Activated CD4-positive, alpha-beta T cell treated with anti-CD3 and anti-CD28 coated beads, Interleukin-2, amount 10 ng/mL, durations not matched to agents 24 days and 14 days (primary cell): ENCODE data around the gene PBX1. TPM values are rescaled to one million over a fixed set of nuclear protein-coding genes. Genes with fewer than 3 reads are reported as not detected.
"Not testable (repeated sequence)": the region's sequence is repeated elsewhere in the genome, so short reads cannot be mapped to it uniquely, and the experiment has no call there.

ENCODE experiments used
- DNase-seq: peaks from one replicate; pipeline ENCODE4 v3.0.0; 2022
- H3K27ac Mint-ChIP-seq: one replicate; pipeline ENCODE4 v1.8.0; 2022; ENCODE audit warnings: mild to moderate bottlenecking, mixed read lengths
- H3K27me3 Mint-ChIP-seq: one replicate; pipeline ENCODE4 v1.8.0; 2022; ENCODE audit warnings: mixed read lengths
- H3K36me3 Mint-ChIP-seq: one replicate; pipeline ENCODE4 v1.8.0; 2022; ENCODE audit warnings: low read depth, mild to moderate bottlenecking, mixed read lengths
- H3K4me1 Mint-ChIP-seq: one replicate; pipeline ENCODE4 v1.8.0; 2021; ENCODE audit warnings: mixed read lengths
- H3K4me3 Mint-ChIP-seq: one replicate; pipeline ENCODE4 v1.8.0; 2022; ENCODE audit warnings: mild to moderate bottlenecking, moderate library complexity, mixed read lengths
- H3K9me3 Mint-ChIP-seq: one replicate; pipeline ENCODE4 v1.8.0; 2021; ENCODE audit warnings: mixed read lengths
- intact Hi-C: fragments of 100-400 bp; cut with micrococcal nuclease; formaldehyde crosslinking; loops from one replicate; pipeline ENCODE4 v1.15.1; 2023
- total RNA-seq: library from RNA; stranded (reverse); gene quantifications from 2 replicates; pipeline ENCODE4 v1.2.3, GENCODE V29; 2022

Gene PBX1
- total RNA-seq, 1 donor from 2014 or later, result not detected

DNA sequence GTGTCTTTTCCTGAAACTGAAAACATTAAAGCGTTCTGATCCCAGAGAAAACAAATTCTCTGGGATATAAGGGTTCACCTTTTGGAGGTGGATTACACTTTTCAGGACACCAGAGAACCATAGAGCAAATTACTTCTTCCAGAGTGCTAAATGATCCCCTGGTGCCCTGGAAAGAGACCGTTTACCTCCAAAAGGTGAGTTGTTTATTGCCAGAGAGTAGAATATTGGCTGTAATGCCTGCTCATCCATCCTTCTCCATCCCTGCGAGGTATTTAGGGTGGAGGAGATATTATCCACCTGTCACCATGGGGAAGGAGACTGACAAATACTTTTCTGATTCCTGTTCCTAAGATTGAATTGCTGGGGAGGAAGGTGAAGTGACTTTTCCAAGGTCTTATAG is 30.4 kb downstream of the PBX1 start:
- Mint-ChIP-seq H3K9me3 (no peaks in the 10 kb centered on the region), H3K4me1 (no peaks in the 10 kb centered on the region), H3K27me3 (peaks cover 3% of the 10 kb centered on the region), H3K36me3 (no peaks in the 10 kb centered on the region), H3K27ac (no peak overlapping the region), H3K4me3 (no peak overlapping the region)
- intact Hi-C loops, result no loop called here
- DNase-seq, result no peak

DNA sequence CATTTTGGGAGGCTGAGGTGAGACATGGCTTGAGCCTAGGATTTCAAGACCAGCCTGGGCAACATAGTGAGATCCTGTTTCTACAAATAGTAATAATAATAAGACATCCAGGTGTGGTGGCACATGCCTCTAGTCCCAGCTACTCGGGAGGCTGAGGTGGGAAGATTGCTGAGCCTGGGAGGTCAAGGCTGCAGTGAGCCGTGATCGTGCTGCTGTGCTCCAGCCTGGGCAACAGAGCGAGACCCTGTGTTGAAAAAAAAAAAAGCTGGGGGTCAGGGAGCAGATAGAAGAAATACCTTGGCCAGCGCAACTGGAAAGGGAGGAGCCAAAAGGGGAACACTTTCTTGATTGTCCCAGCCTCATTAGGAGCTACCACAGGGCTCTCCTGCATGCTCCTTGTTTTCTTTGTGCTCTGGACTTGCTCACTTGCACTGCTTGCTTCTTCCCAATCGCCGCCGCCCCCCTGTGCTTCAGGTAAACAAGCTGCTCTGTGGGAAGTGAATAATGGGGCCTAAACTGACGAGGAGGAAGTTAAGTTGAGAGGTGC is 31.1 kb downstream of the PBX1 start:
- no peak overlapping the region for H3K27ac Mint-ChIP-seq
- no peak overlapping the region for H3K4me3 Mint-ChIP-seq
- no peaks in the 10 kb centered on the region for H3K4me1 Mint-ChIP-seq
- peaks cover 3% of the 10 kb centered on the region for H3K27me3 Mint-ChIP-seq
- no peak for DNase-seq
- no peaks in the 10 kb centered on the region for H3K36me3 Mint-ChIP-seq
- H3K9me3 Mint-ChIP-seq, result no peaks in the 10 kb centered on the region
- intact Hi-C loops, result no loop called here

DNA sequence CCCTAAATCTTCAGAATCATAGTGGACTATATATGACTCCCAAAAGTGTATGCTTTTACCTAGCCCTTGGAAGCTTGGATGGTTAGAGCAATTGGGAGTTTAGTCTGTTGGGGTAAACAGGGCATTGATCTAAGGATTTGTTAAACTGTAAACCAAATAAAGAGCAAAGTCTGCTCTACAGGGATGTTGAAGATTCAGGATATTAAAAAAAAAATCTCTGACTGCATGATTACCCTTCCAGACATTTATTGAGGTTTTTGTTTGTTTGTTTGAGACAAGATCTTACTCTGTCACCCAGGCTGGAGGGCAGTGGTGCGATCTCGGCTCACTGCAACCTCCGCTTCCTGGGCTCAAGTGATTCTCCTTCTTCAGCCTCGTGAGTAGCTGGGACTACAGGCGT is 31.6 kb downstream of the PBX1 start:
- peaks cover 3% of the 10 kb centered on the region for H3K27me3 Mint-ChIP-seq
- no peaks in the 10 kb centered on the region for H3K36me3 Mint-ChIP-seq
- no peaks in the 10 kb centered on the region for H3K4me1 Mint-ChIP-seq
- no peak for DNase-seq
- H3K9me3 Mint-ChIP-seq, result no peaks in the 10 kb centered on the region
- intact Hi-C loops, result no loop called here
- H3K4me3 Mint-ChIP-seq, result no peak overlapping the region
- H3K27ac Mint-ChIP-seq, result no peak overlapping the region

DNA sequence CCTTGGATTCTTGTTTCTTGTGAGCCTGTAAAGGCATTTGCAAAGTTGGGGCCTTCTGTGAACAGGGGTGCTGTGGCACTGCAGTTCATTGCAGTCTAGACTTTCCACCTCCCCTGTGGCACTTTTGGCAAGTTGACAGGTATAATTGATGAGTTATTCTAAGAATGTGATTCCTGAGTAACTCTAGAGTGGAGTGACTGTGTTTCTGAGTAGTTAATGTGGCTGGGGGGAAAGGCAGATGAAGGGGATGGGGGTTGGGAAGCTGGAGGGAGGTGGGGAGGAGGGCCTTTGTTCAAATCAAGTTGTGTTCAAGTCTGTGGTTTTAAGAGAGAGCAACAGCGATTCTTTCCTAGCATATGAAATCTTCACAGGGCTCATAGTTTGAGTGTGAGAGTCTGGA is 32.9 kb downstream of the PBX1 start:
- Mint-ChIP-seq H3K27ac (no peak overlapping the region), H3K9me3 (no peaks in the 10 kb centered on the region), H3K36me3 (no peaks in the 10 kb centered on the region), H3K4me3 (no peak overlapping the region), H3K4me1 (no peaks in the 10 kb centered on the region), H3K27me3 (peaks cover 3% of the 10 kb centered on the region)
- intact Hi-C loops, result no loop called here
- no peak for DNase-seq

DNA sequence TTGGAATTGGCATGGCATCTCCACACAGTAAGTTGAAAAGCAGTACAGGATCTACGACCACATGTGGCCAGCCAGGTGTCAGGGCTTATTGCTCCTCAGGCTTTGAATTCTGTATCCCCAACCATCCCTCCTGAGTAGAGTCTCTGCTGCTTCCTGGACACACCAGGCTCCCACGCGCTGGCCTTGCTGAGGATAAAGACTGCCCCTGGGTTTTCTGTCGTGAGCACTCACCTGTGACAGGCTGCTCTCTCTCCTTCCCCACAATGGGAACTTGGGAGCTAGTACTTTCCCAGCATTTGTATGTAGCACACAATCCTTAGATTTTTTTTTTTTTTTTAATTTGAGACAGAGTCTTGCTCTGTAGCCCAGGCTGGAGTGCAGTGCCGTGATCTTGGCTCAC is 33.6 kb downstream of the PBX1 start:
- Mint-ChIP-seq H3K27me3 (peaks cover 3% of the 10 kb centered on the region), H3K9me3 (no peaks in the 10 kb centered on the region), H3K4me1 (no peaks in the 10 kb centered on the region), H3K27ac (no peak overlapping the region), H3K4me3 (no peak overlapping the region), H3K36me3 (no peaks in the 10 kb centered on the region)
- no peak for DNase-seq
- intact Hi-C loops, result no loop called here

DNA sequence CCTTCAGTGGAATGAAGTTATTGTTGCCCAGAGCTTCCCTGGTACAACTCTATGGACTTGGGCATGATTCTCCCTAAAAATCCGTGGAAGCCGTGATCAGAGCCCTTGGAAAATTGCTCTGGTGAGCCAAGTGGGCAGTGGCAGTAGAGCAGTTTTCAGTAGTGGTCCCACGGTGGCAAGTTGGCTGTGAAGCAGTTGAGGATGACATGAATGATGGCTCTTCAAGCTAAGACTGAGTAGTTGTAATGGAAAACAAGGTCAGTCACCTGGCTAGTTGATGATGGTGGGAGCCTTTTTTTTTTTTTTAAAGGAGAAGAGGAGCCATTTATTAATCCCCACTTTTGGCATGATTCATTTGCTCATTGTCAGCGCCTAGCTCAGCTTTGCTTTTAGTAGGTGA is 36.2 kb downstream of the PBX1 start:
- Mint-ChIP-seq H3K27me3 (no peaks in the 10 kb centered on the region), H3K4me3 (no peak overlapping the region), H3K36me3 (no peaks in the 10 kb centered on the region), H3K27ac (no peak overlapping the region), H3K4me1 (no peaks in the 10 kb centered on the region), H3K9me3 (no peaks in the 10 kb centered on the region)
- DNase-seq, result no peak
- intact Hi-C loops, result no loop called here

DNA sequence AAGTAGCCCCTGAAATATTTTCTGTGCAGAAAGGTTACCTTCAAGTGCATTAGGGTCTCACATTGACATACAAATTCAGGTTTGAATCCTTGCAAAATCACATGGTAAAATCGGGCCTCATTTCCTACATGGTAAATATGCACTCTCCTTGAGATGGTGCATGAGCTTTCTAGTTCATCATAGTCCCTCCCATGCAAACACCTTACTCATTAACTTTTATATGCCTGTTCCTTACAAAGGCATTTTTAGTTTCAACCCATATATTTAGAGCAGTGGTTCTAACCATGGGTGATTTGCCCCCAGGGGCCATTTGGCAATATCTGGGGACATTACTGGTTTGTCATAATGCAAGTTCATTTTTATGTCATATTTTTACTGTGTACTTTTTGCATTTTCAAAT is 37.2 kb downstream of the PBX1 start:
- no peak for DNase-seq
- intact Hi-C loops, result no loop called here
- H3K4me3 Mint-ChIP-seq, result no peak overlapping the region
- no peaks in the 10 kb centered on the region for H3K4me1 Mint-ChIP-seq
- H3K36me3 Mint-ChIP-seq, result no peaks in the 10 kb centered on the region
- no peaks in the 10 kb centered on the region for H3K9me3 Mint-ChIP-seq
- no peak overlapping the region for H3K27ac Mint-ChIP-seq
- no peaks in the 10 kb centered on the region for H3K27me3 Mint-ChIP-seq

DNA sequence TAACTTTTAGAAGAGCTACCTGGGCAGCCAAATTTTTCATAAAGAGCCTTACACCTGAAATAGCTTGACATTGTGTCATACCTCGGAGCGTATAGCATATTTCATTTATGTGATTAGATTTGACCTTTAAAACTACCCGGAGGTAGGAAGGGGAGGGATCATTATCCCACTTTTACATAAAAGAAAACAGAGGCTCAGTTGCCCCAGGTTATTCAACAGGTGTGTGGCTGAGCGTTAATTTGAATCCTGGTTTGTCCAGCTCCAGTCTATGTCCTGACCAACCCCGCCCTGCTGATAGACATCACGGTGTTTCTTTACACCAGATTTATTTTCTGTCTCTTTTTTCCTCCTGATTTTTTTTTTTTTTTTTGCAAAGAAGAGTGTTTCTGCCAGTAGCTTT is 39.7 kb downstream of the PBX1 start:
- no peak for DNase-seq
- H3K4me3 Mint-ChIP-seq, result no peak overlapping the region
- intact Hi-C loops, result no loop called here
- H3K4me1 Mint-ChIP-seq, result no peaks in the 10 kb centered on the region
- H3K27me3 Mint-ChIP-seq, result no peaks in the 10 kb centered on the region
- no peaks in the 10 kb centered on the region for H3K9me3 Mint-ChIP-seq
- no peak overlapping the region for H3K27ac Mint-ChIP-seq
- no peaks in the 10 kb centered on the region for H3K36me3 Mint-ChIP-seq

DNA sequence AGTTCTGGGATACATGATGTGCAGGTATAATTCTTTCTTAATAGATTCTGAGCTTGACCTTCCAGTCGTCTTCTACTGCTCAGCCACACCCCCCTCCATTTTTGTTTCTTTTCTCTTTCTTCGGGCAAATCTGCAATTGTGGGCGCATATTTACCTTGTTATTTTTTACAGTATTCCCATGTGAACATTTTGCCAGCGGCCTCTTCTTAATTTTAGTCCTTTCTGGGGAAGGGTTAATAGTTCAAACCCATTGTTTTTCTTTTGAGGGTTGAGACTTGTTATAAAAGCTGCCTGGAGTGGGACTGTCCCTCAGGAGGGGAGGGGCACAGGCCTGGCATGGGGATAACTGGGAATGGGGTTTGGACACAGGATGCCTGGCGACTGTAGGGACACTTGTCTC is 40.3 kb downstream of the PBX1 start:
- DNase-seq, result no peak
- Mint-ChIP-seq H3K27ac (no peak overlapping the region), H3K4me3 (no peak overlapping the region), H3K36me3 (no peaks in the 10 kb centered on the region), H3K9me3 (no peaks in the 10 kb centered on the region), H3K4me1 (no peaks in the 10 kb centered on the region), H3K27me3 (no peaks in the 10 kb centered on the region)
- intact Hi-C loops, result no loop called here

DNA sequence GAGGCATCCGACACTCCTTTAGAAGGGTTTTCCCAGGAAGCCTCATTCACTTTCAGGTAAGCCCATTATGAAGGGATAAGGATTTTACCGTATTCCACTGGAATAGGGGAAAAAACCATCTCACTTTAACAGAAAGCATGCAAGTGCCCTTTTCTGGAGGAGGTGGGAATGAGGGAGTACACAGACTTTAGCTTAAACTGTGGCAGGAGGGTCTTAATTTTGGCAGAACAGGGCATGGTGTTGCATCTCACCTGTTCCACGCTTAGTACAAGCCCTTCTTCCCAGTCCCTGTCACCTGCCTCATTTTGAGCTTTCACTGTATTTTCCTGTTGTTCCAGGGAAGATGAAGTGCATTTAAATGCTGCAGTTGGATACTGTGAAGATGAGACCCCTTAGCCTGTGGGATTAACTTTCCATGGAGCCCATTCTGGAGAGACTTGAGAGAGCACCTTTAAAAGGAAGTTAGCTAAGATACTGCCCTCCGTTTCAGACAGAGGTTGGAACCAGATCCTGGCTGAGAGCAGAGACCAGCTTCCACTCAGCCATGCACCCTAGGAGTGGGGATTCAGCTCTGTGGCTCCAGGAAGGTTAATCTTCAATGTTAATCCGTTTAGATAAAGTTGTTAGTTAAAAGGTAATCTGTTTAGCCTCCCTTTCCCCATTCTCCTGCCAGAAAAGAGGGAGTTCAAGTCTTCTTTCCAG is 42.6 kb downstream of the PBX1 start:
- H3K4me3 Mint-ChIP-seq, result no peak overlapping the region
- DNase-seq, result no peak
- H3K4me1 Mint-ChIP-seq, result no peaks in the 10 kb centered on the region
- no peaks in the 10 kb centered on the region for H3K27me3 Mint-ChIP-seq
- no peaks in the 10 kb centered on the region for H3K36me3 Mint-ChIP-seq
- H3K27ac Mint-ChIP-seq, result no peak overlapping the region
- intact Hi-C loops, result no loop called here
- no peaks in the 10 kb centered on the region for H3K9me3 Mint-ChIP-seq

DNA sequence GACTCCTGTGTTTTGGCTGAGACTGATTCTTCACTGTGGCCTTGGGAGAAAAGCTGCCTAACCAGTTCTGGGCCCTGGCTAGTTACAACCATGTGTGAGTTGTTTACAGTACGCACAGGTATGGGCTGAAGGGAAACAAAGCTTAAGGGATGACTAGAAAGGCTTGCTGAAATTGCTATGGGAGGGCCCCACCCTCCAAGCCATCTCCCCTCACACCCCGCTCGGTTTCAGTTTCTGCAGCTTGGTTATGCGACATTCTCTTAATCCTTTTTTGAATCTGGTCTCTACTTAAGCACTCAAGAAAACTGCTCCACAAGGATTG is 43.1 kb downstream of the PBX1 start:
- no peaks in the 10 kb centered on the region for H3K4me1 Mint-ChIP-seq
- no peaks in the 10 kb centered on the region for H3K36me3 Mint-ChIP-seq
- intact Hi-C loops, result no loop called here
- H3K9me3 Mint-ChIP-seq, result no peaks in the 10 kb centered on the region
- H3K27me3 Mint-ChIP-seq, result no peaks in the 10 kb centered on the region
- H3K27ac Mint-ChIP-seq, result no peak overlapping the region
- H3K4me3 Mint-ChIP-seq, result no peak overlapping the region
- DNase-seq, result no peak

DNA sequence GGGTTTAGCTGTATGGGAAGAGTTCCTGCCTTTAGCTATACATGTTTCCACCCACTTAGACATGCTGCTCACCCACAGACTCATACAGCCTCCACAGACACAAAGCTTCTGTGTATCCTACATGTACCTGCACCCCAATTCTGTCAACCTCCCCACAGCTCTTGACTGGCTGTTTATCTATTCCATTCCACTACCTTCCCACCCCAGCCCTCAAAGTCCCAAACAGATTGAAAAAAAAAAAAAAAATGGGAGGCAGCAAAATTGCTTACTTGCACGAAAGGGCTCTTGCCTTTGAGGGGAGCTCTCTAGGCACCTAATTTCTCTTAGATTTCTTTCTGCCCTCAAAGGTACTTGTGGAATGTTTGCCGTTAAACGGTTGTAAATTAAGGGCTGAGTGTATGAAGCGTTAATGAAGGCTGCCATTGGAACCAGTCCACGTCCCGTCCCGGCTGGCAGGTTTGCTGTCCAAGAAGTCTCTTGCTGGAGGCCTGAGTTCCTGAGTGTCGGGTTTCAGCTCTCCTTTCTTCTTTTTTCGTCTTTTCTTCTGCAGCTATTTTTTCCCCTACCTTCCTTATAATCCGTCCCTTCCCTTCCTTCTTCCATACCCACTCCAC is 43.6 kb downstream of the PBX1 start:
- Mint-ChIP-seq H3K4me1 (no peaks in the 10 kb centered on the region), H3K27me3 (no peaks in the 10 kb centered on the region), H3K4me3 (no peak overlapping the region), H3K27ac (no peak overlapping the region), H3K9me3 (no peaks in the 10 kb centered on the region), H3K36me3 (no peaks in the 10 kb centered on the region)
- intact Hi-C loops, result no loop called here
- DNase-seq, result no peak

DNA sequence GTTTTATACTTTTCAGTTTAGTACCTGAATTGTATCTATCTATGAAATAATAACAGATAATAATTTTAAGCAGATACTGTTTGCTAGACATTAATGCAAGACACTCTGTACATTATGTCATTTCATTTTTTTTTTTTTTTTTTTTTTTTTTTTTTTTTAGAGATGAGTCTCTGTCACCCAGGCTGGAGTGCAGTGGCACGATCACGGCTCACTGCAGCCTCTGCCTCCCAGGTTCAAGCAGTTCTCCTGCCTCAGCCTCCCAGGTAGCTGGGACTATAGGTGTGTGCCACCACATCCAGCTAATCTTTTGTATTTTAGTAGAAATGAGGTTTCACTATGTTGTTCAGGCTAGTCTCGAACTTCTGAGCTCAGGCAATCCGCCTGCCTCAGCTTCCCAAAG is 44.8 kb downstream of the PBX1 start:
- H3K27ac Mint-ChIP-seq, DNase-seq, H3K27me3 Mint-ChIP-seq, H3K36me3 Mint-ChIP-seq, H3K4me3 Mint-ChIP-seq, intact Hi-C loops, H3K9me3 Mint-ChIP-seq, H3K4me1 Mint-ChIP-seq: not testable (repeated sequence)

DNA sequence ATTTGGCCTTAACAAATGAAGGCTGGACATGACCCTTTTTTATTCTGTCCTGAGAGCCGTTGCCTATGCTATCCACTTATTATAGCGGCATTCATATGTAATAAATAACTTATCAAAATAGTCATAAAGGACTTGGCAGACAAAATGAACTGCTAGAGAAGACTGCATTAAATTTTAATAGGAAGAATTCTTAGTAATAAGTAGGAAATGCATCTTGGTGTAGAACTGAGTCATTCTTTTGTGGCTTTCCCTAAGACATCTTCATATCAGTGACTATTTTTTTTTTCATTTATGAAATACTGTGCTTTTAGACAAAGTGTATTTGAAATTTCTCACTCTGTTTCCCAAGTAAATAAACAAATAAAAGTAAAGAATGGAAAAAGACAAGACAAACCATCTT is 45.6 kb downstream of the PBX1 start:
- Mint-ChIP-seq H3K4me1 (no peaks in the 10 kb centered on the region), H3K27me3 (no peaks in the 10 kb centered on the region), H3K27ac (no peak overlapping the region), H3K36me3 (no peaks in the 10 kb centered on the region), H3K4me3 (no peak overlapping the region), H3K9me3 (no peaks in the 10 kb centered on the region)
- intact Hi-C loops, result no loop called here
- DNase-seq, result no peak
